Measurements from ENCODE around the gene PCSK4.
A peak's percentile ranks its signal among the peaks of the same experiment; 100 is the strongest.
"Not testable (repeated sequence)": the region's sequence is repeated elsewhere in the genome, so short reads cannot be mapped to it uniquely, and the experiment has no call there.

The PCSK4 gene

GRCh38 chr19:1490311-1491113, at the start of gene PCSK4:
TSS of gene PCSK4 (minus strand) at chr19:1490350. CDS start at chr19:1490346, 4 bp downstream.
- peak; percentile 95 for DNase-seq

- DNase-seq: not testable (repeated sequence)
These were observed 49.6 kb upstream of the PCSK4 start for GRCh38 chr19:1539749-1540148.

- no peak for DNase-seq
These were observed 48.8 kb upstream of the PCSK4 start for GRCh38 chr19:1538978-1539377.

- DNase-seq: not testable (repeated sequence)
These were observed 45.5 kb upstream of the PCSK4 start for GRCh38 chr19:1535699-1536098.

GRCh38 chr19:1534972-1535371, 44.8 kb upstream of the PCSK4 start:
- DNase-seq: no peak

- DNase-seq: no peak
These were observed 43.5 kb upstream of the PCSK4 start for GRCh38 chr19:1533510-1534150.

- no peak for DNase-seq
These were observed 41.9 kb upstream of the PCSK4 start for GRCh38 chr19:1532003-1532402.

- DNase-seq: no peak
These were observed 41.4 kb upstream of the PCSK4 start for GRCh38 chr19:1531587-1531986.

- not testable (repeated sequence) for DNase-seq
These were observed 40.7 kb upstream of the PCSK4 start for GRCh38 chr19:1530856-1531255.

GRCh38 chr19:1529430-1529816, 39.3 kb upstream of the PCSK4 start:
- no peak for DNase-seq

GRCh38 chr19:1528596-1529429, 38.7 kb upstream of the PCSK4 start:
- no peak for DNase-seq

- no peak for DNase-seq
These were observed 37.6 kb upstream of the PCSK4 start for GRCh38 chr19:1527650-1528309.

GRCh38 chr19:1526979-1527649, 37.0 kb upstream of the PCSK4 start:
- DNase-seq: no peak

GRCh38 chr19:1526066-1526778, 36.1 kb upstream of the PCSK4 start:
- no peak for DNase-seq

GRCh38 chr19:1525343-1525742, 35.2 kb upstream of the PCSK4 start:
- DNase-seq: no peak

- DNase-seq: no peak
These were observed 34.8 kb upstream of the PCSK4 start for GRCh38 chr19:1524972-1525325.

GRCh38 chr19:1524287-1524971, 34.3 kb upstream of the PCSK4 start:
- DNase-seq: no peak

- no peak for DNase-seq
These were observed 33.5 kb upstream of the PCSK4 start, which contains the start of gene PLK5 for GRCh38 chr19:1523412-1524286. TSS of gene PLK5 (plus strand) at chr19:1524077. CDS start at chr19:1526997, 2,920 bp downstream.

GRCh38 chr19:1522838-1523237, 32.7 kb upstream of the PCSK4 start:
- DNase-seq: no peak

- no peak for DNase-seq
These were observed 31.9 kb upstream of the PCSK4 start for GRCh38 chr19:1522061-1522460.

All from NCI-H524 treated with DMSO at 0.1 percent for 48 hours (cell line).